Retina (tissue), 1 donor: Measurements from ENCODE around the gene GTPBP2.
"Not testable (repeated sequence)": the region's sequence is repeated elsewhere in the genome, so short reads cannot be mapped to it uniquely, and the experiment has no call there.

Experiments
- DNase-seq: peaks from one replicate; pipeline ENCODE4 v3.0.0-alpha.2; 2016

Gene GTPBP2

DNA sequence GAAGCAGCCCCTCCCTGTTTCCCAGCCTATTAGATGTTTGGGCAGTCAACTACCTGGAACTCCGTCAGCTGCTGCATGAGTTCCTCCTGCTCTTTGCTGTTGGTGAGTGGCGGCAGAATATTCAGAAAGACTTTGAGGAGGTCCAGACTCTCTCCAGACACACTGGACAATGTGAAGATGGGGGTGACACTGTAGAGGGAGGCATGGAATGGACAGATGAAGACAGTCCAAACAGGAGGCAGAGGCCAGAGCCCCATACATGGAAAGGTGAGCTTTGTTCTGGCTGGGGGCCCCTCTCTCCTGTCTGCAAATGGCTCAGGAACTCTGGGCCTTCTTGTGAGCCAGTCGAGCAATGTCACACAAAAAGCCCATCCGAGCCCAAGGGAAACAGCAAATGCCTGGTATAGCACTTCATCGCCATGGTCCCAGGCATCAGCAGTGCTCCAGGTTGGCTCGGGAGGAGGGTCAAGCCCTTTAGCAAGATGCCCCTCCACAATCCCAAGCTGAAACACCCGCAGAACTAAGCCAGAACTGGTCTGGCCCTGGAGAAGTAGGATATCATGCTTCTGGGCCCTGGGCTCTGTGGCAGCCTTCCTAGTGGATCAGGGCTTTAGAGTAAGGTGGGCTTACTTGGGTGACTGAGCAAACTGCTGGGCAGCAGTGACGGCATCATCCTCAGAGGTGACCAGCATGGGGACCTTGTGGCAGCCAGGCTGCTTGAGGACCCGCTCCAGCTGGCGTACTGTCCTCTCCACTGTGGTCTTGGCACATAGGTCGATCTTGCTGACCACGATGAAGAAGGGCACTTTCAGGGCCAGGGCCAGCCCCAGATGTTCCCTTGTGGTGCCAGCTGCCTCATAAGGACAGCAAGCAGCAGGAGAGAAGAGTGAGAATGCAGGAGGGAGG is 4.9 kb downstream of the GTPBP2 start:
- no peak for DNase-seq

DNA sequence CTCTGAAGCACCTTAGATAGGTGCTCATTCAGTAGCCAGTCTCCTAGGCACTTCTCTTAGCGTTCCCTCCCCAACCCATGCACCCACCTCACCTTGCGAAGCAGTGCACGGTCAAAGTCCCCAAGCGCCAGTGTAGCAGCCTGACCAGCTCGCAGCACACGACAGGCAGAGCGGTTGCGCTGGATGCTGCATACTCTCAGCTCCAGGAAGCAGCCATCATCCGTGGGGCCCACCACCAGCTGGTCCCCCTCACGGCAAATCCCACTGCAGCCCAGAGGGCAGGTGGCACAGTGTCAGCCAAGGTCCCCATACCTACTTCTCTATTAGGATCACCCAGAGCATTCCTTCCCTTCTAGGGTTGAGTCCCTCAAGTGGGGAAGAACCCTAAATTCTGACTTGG is 6.5 kb downstream of the GTPBP2 start:
- DNase-seq = no peak

DNA sequence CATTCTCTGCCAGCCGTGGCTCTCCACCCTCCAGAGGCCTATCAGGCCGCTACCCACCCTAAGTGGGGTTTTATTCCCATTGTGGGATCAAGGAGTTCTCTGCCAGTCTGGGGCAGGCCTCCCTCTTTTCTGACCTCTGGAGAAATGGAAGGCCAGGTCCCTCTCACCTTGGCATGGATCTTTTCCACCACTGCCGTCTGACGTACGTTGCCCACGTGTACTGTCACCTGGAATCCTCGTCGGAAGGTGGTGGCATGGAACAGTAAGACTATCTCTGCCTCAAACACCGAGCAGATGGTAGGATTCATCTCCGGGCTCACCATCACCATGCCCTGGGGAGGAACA is 7.3 kb downstream of the GTPBP2 start:
- DNase-seq = no peak

GRCh38 chr6:43621078-43621835 is 7.8 kb downstream of the GTPBP2 start:
- no peak for DNase-seq

GRCh38 chr6:43616725-43617472 is 12.2 kb downstream of the GTPBP2 start:
- DNase-seq = no peak

DNA sequence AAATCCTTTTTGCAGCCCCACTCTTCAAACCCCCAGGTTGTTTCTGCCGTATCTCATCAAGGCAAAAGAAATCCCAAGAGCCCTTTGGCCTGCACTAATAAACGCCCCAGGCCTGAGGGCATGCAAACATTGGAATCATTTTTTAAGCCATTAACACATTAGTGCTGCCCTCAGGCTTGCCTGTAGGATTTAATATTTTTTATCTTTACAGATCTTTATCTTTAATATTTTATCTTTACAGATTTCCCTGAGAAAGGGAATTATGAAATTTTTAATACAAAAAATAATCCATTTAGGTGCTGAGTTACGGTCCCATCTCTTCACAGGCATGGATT is 14.7 kb downstream of the GTPBP2 start:
- no peak for DNase-seq

- no peak for DNase-seq
Observed at GRCh38 chr6:43613721-43614395, 15.2 kb downstream of the GTPBP2 start.

DNA sequence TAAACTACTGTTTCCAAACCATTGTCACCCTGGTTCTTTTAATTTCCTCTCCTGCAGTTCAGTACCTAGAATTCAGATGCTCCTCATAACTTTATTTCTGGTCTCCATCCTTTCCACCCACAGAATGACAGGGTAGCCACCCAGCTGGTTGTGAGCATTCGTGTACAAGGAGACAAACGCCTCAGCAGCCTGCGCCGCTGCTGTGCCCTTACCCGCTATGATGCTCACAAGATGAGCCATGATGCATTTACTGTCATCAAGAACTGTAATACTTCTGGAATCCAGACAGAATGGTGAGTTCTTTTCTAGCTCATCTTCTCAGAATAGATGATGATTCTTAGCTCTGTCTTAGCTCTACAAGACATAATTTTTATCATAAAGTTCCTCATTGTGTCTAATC is 18.6 kb downstream of the GTPBP2 start:
- DNase-seq = no peak

GRCh38 chr6:43609402-43609801 is 19.7 kb downstream of the GTPBP2 start:
- no peak for DNase-seq

DNA sequence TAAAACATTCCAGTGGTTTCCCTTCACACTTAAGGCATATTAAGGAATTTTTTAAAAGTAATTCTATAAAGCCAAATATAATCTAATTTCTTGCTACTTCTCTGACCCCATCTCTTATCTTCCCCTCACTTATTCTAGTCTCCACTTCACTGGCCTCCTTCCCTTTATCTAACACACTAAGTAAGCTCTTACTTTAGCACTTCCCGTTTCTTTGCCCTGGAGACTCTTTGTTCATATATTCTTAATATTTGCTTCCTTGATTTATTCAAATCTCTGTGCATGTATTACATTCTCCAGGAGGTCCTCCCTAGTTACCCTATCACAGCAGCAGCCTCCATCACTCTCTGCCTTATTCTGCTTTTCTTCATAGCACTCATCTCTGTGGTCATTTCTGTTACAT is 20.3 kb downstream of the GTPBP2 start:
- DNase-seq = no peak

DNA sequence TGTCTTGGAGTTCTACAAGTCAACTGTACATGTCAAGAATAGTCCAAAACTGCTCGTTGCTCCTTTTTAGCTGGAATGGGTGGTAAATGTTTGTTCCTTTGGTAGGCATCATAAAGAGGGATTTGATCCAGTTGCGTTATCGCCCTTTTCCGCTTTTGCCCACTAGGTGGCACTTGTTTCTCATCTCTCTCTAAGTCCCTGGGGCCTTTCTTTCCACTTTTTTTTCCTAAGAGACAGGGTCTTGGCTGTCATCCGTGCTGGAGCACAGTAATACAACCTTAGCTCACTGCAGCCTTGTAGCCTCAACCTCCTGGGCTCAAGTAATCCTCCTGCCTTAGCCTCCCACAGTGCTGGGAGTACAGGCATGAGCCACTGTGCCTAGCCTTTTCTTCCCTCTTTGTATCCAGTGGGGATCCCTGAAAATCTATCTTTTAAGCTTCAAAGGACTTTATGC is 20.7 kb downstream of the GTPBP2 start:
- peak; percentile 81 for DNase-seq

DNA sequence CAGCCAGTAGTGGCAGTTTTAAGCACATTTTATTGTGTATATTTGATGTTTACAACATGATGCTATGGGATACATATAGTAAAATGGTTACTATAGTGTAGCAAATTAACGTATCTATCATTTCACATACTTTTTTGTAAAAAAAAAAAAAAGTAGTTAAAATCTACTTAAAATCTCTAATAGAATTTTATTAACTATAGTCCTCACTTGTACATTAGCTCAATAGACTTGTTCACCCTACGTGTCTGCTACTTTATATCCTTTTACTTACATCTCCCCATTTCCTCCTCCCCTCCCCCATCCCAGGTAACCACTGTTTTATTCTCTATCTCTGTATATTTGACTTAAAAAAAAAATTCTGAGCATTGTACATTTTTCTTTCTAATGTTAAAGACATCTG is 23.0 kb downstream of the GTPBP2 start:
- DNase-seq = no peak

GRCh38 chr6:43604174-43604573 is 24.9 kb downstream of the GTPBP2 start:
- DNase-seq = no peak

- DNase-seq = no peak
Observed at GRCh38 chr6:43600595-43600994, 28.5 kb downstream of the GTPBP2 start.

GRCh38 chr6:43593938-43594337 is 35.1 kb downstream of the GTPBP2 start:
- DNase-seq = no peak

- DNase-seq = not testable (repeated sequence)
Observed at GRCh38 chr6:43589564-43589963, 39.5 kb downstream of the GTPBP2 start.

DNA sequence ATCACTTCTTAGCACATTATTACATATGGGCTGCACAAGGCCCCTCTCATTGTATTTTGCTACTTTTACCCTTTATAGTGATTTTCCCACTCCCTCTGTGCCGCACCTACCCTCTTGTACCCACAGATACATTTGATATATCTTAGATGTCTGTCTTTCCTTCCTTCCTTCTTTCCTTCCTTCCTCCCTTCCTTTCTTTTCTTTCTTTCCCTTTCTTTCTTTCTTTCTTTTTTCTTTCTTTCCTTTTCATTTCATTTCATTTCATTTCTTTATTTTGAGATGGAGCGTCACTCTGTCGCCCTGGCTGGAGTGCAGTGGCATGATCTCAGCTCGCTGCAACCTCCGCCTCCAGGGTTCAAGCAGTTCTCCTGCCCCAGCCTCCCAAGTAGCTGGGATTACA is 40.9 kb downstream of the GTPBP2 start:
- DNase-seq = no peak

- no peak for DNase-seq
Observed at GRCh38 chr6:43584892-43585570, 44.0 kb downstream of the GTPBP2 start.

GRCh38 chr6:43582911-43583310 is 46.2 kb downstream of the GTPBP2 start:
- no peak for DNase-seq

- DNase-seq = no peak
Observed at GRCh38 chr6:43579171-43579570, 49.9 kb downstream of the GTPBP2 start.

DNA sequence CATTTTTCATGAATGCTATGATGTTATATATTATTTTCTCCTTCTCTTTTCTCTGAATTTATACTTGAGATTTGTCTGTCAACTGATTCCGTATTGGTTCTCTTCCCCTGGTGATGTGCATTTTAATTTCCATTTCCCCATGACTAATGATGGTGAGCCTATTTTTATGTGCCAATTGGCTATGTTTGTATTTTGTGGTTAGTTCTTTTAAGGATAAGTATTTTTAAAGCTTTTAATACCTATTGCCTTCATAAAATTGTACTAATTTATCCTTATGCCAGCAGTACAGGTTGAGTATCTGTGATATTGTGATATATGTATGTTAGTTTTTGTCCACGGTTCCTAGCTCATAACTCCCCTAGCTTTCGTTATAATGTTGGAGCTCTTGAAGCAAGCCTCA is 50.3 kb downstream of the GTPBP2 start:
- no peak for DNase-seq

DNA sequence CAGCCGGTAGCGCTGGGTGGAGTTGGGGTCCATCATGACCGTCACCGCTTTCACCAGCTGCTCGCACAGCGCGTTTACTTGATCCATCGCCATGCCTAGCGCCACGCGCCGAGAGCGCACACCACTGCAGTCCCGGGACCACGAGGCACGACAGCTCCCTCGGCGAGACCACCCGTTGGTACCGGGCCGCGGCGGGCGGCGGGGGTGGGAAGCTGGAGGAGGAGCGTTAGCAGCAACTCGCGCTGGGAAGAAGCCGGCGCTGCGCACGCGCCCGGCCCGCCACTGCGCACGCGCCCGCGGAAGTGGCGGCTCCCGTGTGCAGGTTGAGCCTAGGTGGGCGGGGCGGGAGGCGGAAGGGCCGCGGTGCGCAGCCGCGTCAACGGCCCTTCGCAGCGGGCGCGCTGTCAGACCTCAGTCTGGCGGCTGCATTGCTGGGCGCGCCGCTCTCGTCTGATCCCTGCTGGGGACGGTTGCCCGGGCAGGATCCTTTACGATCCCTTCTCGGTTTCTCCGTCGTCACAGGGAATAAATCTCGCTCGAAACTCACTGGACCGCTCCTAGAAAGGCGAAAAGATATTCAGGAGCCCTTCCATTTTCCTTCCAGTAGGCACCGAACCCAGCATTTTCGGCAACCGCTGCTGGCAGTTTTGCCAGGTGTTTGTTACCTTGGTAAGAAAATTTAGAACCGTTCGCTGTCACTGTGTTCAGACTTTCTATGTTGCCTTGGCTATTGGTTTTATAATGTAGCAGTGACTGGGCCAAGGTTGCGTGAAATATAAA is 53.1 kb downstream of the GTPBP2 start, which contains the start of the genes POLH and XPO5:
POLH (plus strand) TSS at position 414 of the 780 bp plus-strand sequence. CDS start 6,135 bp downstream, outside the sequence.
XPO5 (minus strand) TSS at position 267 of the 780 bp plus-strand sequence; CDS start at position 93, 174 bp downstream.
- DNase-seq = peak; percentile 96
